SK-N-MC (cell line): ENCODE results near the gene LRRFIP2.

ENCODE experiments used
- EZH2 ChIP-seq: fragments of 200-600 bp; sonication (generic); IDR thresholded peaks from one replicate; pipeline ENCODE4 v1.6.1; 2017; ENCODE audit warnings: antibody characterized with exemption
- FOXP2 ChIP-seq: optimal IDR thresholded peaks from 2 replicates; pipeline ENCODE3; 2011; ENCODE audit warnings: mild to moderate bottlenecking, moderate library complexity; ENCODE audit not compliant: insufficient read depth; ENCODE audit errors: extremely low read length, control extremely low read depth
- POLR2AphosphoS5 ChIP-seq: IDR thresholded peaks from 2 replicates; pipeline ENCODE4 v1.6.1; 2012; ENCODE audit warnings: mild to moderate bottlenecking, low read depth, low read length, borderline replicate concordance

DNA sequence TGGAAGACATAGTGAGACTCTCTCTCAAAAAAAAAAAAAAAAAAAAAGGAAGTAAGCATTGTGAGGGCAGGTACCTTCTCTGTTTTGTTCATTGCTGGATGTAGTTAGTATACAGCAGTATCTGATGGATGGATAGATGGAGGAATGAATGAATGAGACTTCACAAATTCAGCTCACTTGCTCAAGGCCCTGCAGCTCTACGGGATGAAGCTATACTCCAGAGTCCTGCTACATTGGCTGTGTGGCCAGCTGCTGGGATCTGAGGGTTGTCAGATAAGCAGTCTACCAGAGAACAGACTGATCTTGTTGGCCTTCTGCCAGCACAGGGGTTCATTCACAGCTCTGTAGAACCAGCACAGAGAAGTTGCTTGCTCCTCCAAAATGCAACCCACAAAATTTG, 146.1 kb downstream of the LRRFIP2 start:
- TF ChIP-seq EZH2 (no peak), POLR2AphosphoS5 (no peak), FOXP2 (no peak)
